GM18868 (cell line): ENCODE measurements around the gene C2orf66.

ENCODE experiments used
- ATAC-seq: cut with Tn5 transposase; IDR thresholded peaks from one replicate; pipeline ENCODE4 v1.9.1; 2021; ENCODE audit warnings: mild to moderate bottlenecking, moderate library complexity; ENCODE audit not compliant: unreplicated experiment

The C2orf66 gene

GRCh38 chr2:196767101-196767500, 42.1 kb downstream of the C2orf66 start:
- ATAC-seq = no peak

GRCh38 chr2:196759378-196759706, 49.8 kb downstream of the C2orf66 start:
- ATAC-seq = no peak

- no peak for ATAC-seq
Observed at GRCh38 chr2:196758474-196759377, 50.4 kb downstream of the C2orf66 start.
